ENCODE results near the gene GLT6D1.

GRCh38 chr9:135660407-135660806 is 21.1 kb upstream of the GLT6D1 start:
- TF ChIP-seq CTCF (IDR thresholded peaks at IDR 0.05), result no peak
- no peak for TF ChIP-seq POLR2A (IDR thresholded peaks at IDR 0.05)
- no peak for TF ChIP-seq POLR2AphosphoS5 (IDR thresholded peaks at IDR 0.05)
- no peak for TF ChIP-seq EP300 (IDR thresholded peaks at IDR 0.05)

All from suprapubic skin (tissue), 4 donors.